ENCODE measurements around the gene MTHFD2L.

DNA sequence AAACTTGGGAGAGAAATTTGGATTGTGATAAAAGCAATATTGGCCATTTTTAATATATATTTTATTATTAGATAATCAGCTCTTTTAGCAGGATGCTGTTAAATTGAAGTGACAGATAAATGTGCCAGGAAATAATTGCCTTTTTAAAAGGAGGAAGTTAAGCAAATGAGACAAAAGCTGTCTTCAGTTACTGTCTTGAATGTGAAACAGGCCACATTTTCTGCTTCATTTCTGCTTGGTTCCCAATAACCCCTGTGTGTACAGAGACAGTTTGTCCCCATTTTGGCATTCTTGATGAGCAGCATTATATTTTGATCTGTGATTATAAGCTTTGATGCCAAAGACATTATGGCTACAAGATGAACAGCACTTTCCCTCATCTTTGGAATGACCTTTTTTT is 151.3 kb downstream of the MTHFD2L start:
- TF ChIP-seq, protein P1, sequence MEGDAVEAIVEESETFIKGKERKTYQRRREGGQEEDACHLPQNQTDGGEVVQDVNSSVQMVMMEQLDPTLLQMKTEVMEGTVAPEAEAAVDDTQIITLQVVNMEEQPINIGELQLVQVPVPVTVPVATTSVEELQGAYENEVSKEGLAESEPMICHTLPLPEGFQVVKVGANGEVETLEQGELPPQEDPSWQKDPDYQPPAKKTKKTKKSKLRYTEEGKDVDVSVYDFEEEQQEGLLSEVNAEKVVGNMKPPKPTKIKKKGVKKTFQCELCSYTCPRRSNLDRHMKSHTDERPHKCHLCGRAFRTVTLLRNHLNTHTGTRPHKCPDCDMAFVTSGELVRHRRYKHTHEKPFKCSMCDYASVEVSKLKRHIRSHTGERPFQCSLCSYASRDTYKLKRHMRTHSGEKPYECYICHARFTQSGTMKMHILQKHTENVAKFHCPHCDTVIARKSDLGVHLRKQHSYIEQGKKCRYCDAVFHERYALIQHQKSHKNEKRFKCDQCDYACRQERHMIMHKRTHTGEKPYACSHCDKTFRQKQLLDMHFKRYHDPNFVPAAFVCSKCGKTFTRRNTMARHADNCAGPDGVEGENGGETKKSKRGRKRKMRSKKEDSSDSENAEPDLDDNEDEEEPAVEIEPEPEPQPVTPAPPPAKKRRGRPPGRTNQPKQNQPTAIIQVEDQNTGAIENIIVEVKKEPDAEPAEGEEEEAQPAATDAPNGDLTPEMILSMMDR (tag by site-specific recombination; IDR thresholded peaks at IDR 0.05) = no peak
- TF ChIP-seq ZNF138 (tag by site-specific recombination; IDR thresholded peaks at IDR 0.05; ENCODE audit: borderline replicate concordance) = no peak
- no peak for TF ChIP-seq WT1 (tag by site-specific recombination; IDR thresholded peaks at IDR 0.05)
- TF ChIP-seq, protein P2, sequence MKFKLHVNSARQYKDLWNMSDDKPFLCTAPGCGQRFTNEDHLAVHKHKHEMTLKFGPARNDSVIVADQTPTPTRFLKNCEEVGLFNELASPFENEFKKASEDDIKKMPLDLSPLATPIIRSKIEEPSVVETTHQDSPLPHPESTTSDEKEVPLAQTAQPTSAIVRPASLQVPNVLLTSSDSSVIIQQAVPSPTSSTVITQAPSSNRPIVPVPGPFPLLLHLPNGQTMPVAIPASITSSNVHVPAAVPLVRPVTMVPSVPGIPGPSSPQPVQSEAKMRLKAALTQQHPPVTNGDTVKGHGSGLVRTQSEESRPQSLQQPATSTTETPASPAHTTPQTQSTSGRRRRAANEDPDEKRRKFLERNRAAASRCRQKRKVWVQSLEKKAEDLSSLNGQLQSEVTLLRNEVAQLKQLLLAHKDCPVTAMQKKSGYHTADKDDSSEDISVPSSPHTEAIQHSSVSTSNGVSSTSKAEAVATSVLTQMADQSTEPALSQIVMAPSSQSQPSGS (tag by site-specific recombination; IDR thresholded peaks at IDR 0.05; ENCODE audit: low read depth) = no peak
- no peak for TF ChIP-seq ZNF473 (tag by site-specific recombination; IDR thresholded peaks at IDR 0.05)
- no peak for TF ChIP-seq SP2 (tag by site-specific recombination; IDR thresholded peaks at IDR 0.05)
- TF ChIP-seq GLIS1 (tag by site-specific recombination; IDR thresholded peaks at IDR 0.05) = no peak
- TF ChIP-seq, protein P3, sequence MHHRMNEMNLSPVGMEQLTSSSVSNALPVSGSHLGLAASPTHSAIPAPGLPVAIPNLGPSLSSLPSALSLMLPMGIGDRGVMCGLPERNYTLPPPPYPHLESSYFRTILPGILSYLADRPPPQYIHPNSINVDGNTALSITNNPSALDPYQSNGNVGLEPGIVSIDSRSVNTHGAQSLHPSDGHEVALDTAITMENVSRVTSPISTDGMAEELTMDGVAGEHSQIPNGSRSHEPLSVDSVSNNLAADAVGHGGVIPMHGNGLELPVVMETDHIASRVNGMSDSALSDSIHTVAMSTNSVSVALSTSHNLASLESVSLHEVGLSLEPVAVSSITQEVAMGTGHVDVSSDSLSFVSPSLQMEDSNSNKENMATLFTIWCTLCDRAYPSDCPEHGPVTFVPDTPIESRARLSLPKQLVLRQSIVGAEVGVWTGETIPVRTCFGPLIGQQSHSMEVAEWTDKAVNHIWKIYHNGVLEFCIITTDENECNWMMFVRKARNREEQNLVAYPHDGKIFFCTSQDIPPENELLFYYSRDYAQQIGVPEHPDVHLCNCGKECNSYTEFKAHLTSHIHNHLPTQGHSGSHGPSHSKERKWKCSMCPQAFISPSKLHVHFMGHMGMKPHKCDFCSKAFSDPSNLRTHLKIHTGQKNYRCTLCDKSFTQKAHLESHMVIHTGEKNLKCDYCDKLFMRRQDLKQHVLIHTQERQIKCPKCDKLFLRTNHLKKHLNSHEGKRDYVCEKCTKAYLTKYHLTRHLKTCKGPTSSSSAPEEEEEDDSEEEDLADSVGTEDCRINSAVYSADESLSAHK (tag by site-specific recombination; IDR thresholded peaks at IDR 0.05) = no peak
- no peak for TF ChIP-seq ZNF37A (tag by site-specific recombination; IDR thresholded peaks at IDR 0.05)
- no peak for TF ChIP-seq EGR2 (tag by site-specific recombination; IDR thresholded peaks at IDR 0.05; ENCODE audit: low read depth)
